Anterior cingulate cortex (tissue), 58 donors: ENCODE data around the gene STEAP1B.

Experiments used
- DNase-seq, 58 donors: peaks; one replicate each; lab custom pipeline; 2025; lab: John Stamatoyannopoulos, UW

The STEAP1B gene

GRCh38 chr7:22378199-22378980, 121.6 kb downstream of the STEAP1B start:
- no peak for DNase-seq

- peak in 3 of 58 donors; percentile 7 to 27 (median 7) for DNase-seq
Observed at GRCh38 chr7:22377703-22378102, 122.3 kb downstream of the STEAP1B start.

DNA sequence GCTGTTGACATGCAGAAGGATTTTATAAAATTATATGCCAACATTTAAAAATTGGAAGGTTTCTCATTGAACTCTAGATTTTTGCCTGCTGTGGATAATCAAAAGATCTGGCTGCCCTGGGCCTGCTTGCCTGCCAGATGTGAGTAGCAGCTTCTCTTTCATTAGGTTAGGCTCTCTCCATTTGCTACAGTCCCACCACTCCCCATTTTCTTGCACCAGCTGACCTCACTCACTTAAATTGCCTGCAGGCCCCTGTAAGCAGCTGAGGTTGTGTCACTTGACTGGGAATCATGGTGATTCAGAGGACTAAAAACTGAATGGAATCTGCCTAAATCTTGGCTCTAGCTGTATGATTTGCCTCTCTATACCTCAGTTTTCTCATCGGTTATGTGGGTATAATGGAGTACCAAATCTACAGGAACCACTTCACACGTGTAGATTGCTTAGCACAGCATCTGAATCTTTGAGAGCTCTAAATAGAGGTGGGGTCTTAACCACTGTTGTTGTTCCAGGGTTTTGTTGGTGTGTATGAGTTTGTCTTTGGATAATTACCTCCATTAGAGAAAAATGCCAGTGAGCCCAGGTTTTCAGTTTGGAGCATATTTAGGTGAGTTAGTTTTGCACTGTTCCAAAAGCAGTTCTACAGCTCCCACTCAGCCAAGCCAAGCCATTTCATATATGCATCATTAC, 124.5 kb downstream of the STEAP1B start:
- DNase-seq = no peak

DNA sequence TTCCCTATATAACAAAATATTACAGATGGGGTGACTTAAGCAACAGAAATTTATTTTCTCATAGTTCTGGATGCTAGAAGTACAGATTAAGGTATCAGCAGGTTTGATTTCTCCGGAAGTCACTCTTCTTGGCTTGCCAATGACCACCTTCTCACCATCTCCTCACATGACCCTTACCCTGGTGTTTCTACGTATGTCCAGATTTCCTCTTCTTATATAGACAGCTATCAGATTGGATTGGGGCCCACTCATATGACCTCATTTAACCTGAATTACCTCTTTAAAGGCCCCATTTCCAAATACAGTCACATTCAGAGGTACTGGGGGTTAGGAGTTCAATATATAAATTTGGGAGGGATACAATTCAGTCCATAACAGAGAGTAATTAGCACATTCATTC, 126.1 kb downstream of the STEAP1B start:
- no peak for DNase-seq

DNA sequence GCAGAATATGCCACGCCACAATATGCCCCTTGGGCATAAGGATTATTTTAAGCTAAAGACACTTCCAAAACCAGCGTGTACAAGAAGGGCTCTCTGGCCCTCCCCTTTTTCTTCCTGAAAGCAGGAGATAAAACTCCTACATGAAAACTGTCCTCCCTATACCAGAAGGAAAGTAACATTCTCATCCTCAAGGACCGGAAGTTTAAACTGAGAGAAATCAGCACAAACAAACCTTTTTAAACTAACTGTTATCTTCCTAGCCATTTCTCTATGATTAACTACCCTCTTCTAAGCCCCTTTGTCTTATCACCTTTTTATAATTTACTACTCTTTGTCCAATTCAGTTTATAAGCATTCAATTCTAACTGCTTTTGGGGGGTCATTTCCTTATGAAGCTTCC, 126.6 kb downstream of the STEAP1B start:
- no peak for DNase-seq

- DNase-seq = no peak
Observed at GRCh38 chr7:22372863-22373262, 127.1 kb downstream of the STEAP1B start.

- no peak for DNase-seq
Observed at GRCh38 chr7:22371878-22372277, 128.1 kb downstream of the STEAP1B start.
